GM12873 (cell line): ENCODE results near the gene RAP1GAP2.

ENCODE experiments used
- TF ChIP-seq, protein P1 (sequence below): IDR thresholded peaks from 2 replicates; pipeline ENCODE4 v1.5.1; 2012; ENCODE audit warnings: low read depth, mild to moderate bottlenecking, moderate library complexity, low read length, control low read depth; ENCODE audit not compliant: insufficient read depth; ENCODE audit errors: missing control alignments

The RAP1GAP2 gene

DNA sequence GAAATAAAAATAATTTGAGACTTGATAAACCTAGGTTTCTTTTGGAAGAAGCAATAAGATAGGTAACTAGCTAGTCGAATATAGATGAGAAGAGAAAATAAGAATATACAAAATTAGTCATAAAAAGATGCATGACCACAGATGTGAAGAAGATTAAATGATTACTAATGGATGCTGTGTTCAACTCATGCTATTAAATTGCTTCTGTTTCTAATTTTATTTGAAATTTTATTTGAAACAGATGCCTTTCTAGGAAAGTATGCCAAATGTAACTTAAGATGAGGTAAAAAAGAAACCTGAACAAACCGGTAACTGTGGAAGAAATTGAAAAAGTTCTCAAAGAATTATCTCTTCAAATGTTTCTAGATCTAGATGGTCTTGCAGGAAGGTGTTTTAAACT, 175.6 kb downstream of the RAP1GAP2 start:
- TF ChIP-seq, protein P1, sequence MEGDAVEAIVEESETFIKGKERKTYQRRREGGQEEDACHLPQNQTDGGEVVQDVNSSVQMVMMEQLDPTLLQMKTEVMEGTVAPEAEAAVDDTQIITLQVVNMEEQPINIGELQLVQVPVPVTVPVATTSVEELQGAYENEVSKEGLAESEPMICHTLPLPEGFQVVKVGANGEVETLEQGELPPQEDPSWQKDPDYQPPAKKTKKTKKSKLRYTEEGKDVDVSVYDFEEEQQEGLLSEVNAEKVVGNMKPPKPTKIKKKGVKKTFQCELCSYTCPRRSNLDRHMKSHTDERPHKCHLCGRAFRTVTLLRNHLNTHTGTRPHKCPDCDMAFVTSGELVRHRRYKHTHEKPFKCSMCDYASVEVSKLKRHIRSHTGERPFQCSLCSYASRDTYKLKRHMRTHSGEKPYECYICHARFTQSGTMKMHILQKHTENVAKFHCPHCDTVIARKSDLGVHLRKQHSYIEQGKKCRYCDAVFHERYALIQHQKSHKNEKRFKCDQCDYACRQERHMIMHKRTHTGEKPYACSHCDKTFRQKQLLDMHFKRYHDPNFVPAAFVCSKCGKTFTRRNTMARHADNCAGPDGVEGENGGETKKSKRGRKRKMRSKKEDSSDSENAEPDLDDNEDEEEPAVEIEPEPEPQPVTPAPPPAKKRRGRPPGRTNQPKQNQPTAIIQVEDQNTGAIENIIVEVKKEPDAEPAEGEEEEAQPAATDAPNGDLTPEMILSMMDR, result no peak

DNA sequence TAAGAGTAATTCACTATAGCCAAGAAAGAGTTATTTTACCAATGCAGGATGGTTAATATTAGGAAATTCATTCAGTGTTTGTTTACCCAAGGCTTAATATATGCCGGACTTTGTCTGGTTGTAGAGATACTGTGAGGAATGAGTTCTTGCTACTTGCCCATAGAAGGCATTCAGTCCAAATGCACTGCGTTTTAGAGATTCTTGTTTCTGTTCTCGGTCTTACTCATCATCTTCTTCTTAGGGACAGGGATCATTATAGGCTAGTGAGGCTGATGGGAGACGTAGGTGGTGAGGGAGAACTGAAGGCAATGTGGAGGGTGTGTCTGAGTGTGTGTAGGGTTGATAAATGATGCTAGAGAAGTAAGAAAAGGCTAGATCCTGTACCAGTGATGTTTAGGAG, 176.5 kb downstream of the RAP1GAP2 start:
- TF ChIP-seq, protein P1, result no peak

DNA sequence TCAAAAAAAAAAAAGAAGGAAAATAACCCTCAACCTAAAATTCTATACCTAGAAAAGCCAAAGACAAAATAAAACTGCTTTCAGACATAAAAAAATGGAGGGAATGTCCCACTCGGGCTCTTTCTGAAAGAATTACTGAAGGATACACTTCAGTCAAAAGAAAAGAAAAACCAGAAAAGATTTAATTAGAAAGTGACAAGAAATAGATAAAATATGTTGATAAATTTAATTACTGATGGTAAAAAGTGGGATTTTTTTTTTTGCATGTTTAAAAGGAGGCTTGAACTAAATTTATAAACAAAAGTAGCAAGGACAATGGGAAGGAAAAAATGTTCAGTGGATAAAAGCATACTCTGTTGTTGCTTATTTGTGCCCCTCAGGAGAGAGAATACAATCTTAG, 178.1 kb downstream of the RAP1GAP2 start:
- TF ChIP-seq, protein P1, result no peak

DNA sequence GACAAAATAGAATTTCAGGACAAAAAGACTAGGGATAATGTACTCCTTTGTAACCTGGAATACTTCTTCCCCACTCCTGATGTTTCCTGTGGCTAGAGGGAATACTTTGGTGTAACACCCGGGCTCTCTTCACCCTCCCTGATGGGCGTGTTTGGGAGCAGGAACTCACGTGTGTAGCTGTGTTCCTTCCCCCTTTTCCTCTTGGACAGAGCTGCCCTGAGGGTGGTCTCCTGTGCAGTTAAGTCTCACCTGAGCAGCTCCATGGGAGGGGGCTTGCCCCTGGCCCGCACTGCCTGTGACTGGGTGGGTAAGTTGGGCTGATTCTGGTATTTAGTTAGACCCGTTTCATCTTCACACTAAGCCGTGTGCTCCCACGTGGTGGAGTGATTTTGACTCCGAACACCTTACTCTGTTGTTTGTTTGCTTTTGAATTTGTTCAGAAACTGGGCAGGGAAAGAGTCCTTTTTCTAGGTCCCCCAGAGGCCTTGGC, 179.3 kb downstream of the RAP1GAP2 start:
- TF ChIP-seq, protein P1, result no peak

DNA sequence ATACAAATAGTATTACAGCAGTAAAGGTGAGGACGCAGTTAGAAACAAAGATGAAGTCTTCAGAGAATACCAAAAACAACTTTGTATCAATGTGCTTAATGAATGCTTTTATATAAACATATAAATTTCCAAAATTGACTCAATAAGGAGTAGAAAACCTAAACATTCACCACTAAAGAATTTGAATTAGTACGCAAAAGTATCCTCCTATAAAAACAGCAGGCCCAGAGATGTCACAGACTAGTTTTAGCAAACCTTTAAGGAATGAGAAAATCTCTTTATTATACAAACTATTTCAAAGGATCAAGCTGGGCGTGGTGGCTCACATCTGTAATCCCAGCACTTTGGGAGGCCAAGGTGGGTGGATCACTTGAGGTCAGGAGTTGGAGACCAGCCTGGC, 180.9 kb downstream of the RAP1GAP2 start:
- TF ChIP-seq, protein P1, result no peak

DNA sequence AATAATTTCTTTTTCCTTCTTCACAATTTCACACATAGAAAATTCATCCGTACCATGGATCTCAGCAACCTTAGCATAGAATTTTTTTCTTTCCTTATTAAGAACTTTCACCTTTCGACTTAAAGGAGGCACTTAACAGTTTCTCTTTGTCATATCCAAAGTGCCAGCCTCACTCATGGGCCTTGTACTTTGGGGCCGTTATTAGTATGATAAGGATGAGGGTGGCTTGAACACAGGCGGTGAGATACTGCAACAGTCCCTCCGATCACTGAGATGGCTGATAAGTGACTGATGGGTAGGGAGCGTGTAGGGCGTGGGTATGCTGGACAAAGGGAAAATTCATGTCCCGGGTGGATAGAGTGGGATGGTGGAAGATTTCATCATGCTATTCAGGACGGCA, 181.9 kb downstream of the RAP1GAP2 start:
- TF ChIP-seq, protein P1, result no peak

DNA sequence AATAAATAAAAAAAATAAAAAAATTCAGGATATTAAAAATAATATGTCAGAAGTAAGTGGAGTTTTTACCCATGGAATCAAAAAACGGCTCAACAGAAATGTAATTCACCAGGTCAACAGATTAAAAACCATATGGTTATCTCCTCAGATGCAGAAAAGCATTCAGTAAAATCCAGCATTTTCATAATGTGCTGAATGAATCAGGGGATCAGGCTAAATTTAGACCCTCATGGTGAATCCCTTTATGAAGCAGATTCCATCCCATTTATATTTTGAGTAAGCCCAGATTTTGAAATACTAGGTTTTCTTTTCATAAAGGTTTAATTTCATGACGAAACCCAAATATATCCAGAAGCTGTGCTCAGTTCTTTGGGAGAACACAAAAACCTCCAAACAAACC, 182.8 kb downstream of the RAP1GAP2 start:
- TF ChIP-seq, protein P1, result no peak
